GM12878 (cell line): Measurements from ENCODE around the gene TSEN54. TPM values are rescaled to one million over a fixed set of nuclear protein-coding genes. Genes with fewer than 3 reads are reported as not detected.

Experiments
- ATAC-seq: fragments of 200-7000 bp; cut with Tn5 transposase; 3 replicates; pipeline ENCODE4 v1.9.1; 2020; ENCODE audit warnings: mild to moderate bottlenecking, moderate library complexity
- BruUV-seq: library from RNA; stranded (reverse); fragments of 400-500 nt; replicated peaks from 2 replicates; lab custom pipeline; 2021; lab: Mats Ljungman, UMichigan
- CTCF ChIA-PET: fragments of 300-600 bp; sonication (Branson Sonifier 250); formaldehyde crosslinking; extraction: SDS; loops from one replicate; lab custom pipeline; 2021; ENCODE audit warnings: inconsistent platforms; lab: Yijun Ruan, JAX
- POLR2A ChIA-PET: fragments of 350-600 bp; formaldehyde crosslinking; extraction: SDS; loops from one replicate; lab custom pipeline; 2021; ENCODE audit warnings: inconsistent platforms; lab: Charles Lee
- RAD21 ChIA-PET: fragments of 300-600 bp; sonication (Branson Sonifier 250); formaldehyde crosslinking; loops from one replicate; lab custom pipeline; 2023; ENCODE audit warnings: antibody characterized with exemption; ENCODE audit not compliant: unreplicated experiment; lab: Charles Lee
- SMC1A ChIA-PET: fragments of 300-600 bp; sonication (Branson Sonifier 250); formaldehyde crosslinking; loops from one replicate; lab custom pipeline; 2023; ENCODE audit not compliant: unreplicated experiment, uncharacterized antibody; lab: Charles Lee
- DNase-seq: peaks from one replicate; pipeline ENCODE4 v3.0.0-alpha.2; 2011; ENCODE audit warnings: low read depth, low spot score
- FAIRE-seq: peaks from 3 replicates; lab custom pipeline; 2011; peaks lifted over from hg19 to GRCh38; lab: Jason Lieb, UNC
- H2AFZ ChIP-seq: 2 replicates; pipeline ENCODE4 v1.6.0; 2011; ENCODE audit warnings: low read depth, low read length, control low read depth; ENCODE audit not compliant: control insufficient read depth
- H3K27ac ChIP-seq: 2 replicates; pipeline ENCODE4 v1.5.1; 2011; ENCODE audit warnings: control low read depth; ENCODE audit not compliant: control insufficient read depth, insufficient read depth
- H3K27me3 ChIP-seq, 2 experiments: replicated peaks in 1 of 2; 2 replicates each; pipeline versions ENCODE4 v1.6.0 to v1.6.1; 2011; ENCODE audit warnings: low read length in 1 of 2; ENCODE audit not compliant: control insufficient read depth in 2 of 2, insufficient read depth in 2 of 2
- H3K36me3 ChIP-seq, 2 experiments: 2 replicates each; pipeline ENCODE4 v1.5.1; 2011; ENCODE audit warnings: low read length in 1 of 2; ENCODE audit not compliant: control insufficient read depth in 2 of 2, insufficient read depth in 2 of 2
- H3K4me1 ChIP-seq: 2 replicates; pipeline ENCODE4 v1.6.1; 2011; ENCODE audit warnings: mild to moderate bottlenecking, low read length, moderate library complexity, mixed read lengths; ENCODE audit not compliant: control insufficient read depth, insufficient read depth
- H3K4me2 ChIP-seq: 2 replicates; pipeline ENCODE4 v1.6.0; 2011; ENCODE audit warnings: control low read depth; ENCODE audit not compliant: control insufficient read depth, insufficient read depth
- H3K4me3 ChIP-seq: fragments of 200-600 bp; sonication (generic); 2 replicates; pipeline ENCODE4 v1.5.1; 2016
- H3K79me2 ChIP-seq: 2 replicates; pipeline ENCODE4 v1.6.0; 2011; ENCODE audit warnings: low read length; ENCODE audit not compliant: control insufficient read depth, insufficient read depth
- H3K9ac ChIP-seq: 2 replicates; pipeline ENCODE4 v1.8.0; 2011; ENCODE audit warnings: low read length, control low read depth, mixed read lengths; ENCODE audit not compliant: control insufficient read depth, insufficient read depth
- H3K9me3 ChIP-seq: replicated peaks from 3 replicates; pipeline ENCODE4 v1.5.1; 2011; ENCODE audit warnings: mild to moderate bottlenecking, low read length; ENCODE audit not compliant: control insufficient read depth, insufficient read depth
- H4K20me1 ChIP-seq: 2 replicates; pipeline ENCODE4 v1.6.0; 2011; ENCODE audit not compliant: control insufficient read depth, insufficient read depth
- JUNB ChIP-seq: IDR thresholded peaks from 2 replicates; pipeline ENCODE4 v1.6.1; 2016; ENCODE audit warnings: antibody characterized with exemption, mild to moderate bottlenecking
- NFYB ChIP-seq: IDR thresholded peaks from 2 replicates; pipeline ENCODE4 v1.6.1; 2011; ENCODE audit warnings: low read depth, mild to moderate bottlenecking, low read length, improper control_type of control experiment, moderate library complexity; ENCODE audit not compliant: insufficient read depth
- RB1 ChIP-seq: fragments of 450-650 bp; formaldehyde crosslinking; IDR thresholded peaks from 2 replicates; pipeline ENCODE4 v1.6.1; 2017; ENCODE audit warnings: mild to moderate bottlenecking, borderline replicate concordance
- RELA ChIP-seq: fragments of 450-650 bp; IDR thresholded peaks from 2 replicates; pipeline ENCODE4 v1.8.0; 2014; ENCODE audit warnings: borderline replicate concordance; ENCODE audit not compliant: partially characterized antibody
- WRNIP1 ChIP-seq: IDR thresholded peaks from 2 replicates; pipeline ENCODE4 v1.6.1; 2011; ENCODE audit warnings: low read depth, low read length, improper control_type of control experiment, borderline replicate concordance
- ZNF207 ChIP-seq: fragments of 450-650 bp; IDR thresholded peaks from 2 replicates; pipeline ENCODE4 v1.6.1; 2014; ENCODE audit warnings: antibody characterized with exemption, mild to moderate bottlenecking, borderline replicate concordance
- WGBS: methylation state at CpG from one replicate; pipeline ENCODE4 v1.1.6; 2016; ENCODE audit warnings: low lambda C conversion rate; ENCODE audit not compliant: insufficient replicate concordance, insufficient coverage; ENCODE audit errors: missing lambda C conversion rate; 5-methylcytosine and 5-hydroxymethylcytosine counted together
- in situ Hi-C: fragments of 300-500 bp; cut with MboI; formaldehyde crosslinking; loops from 9 replicates; pipeline ENCODE4 v1.14.3; 2018; ENCODE audit warnings: mixed read lengths
- intact Hi-C: fragments of 100-400 bp; cut with micrococcal nuclease; formaldehyde crosslinking; loops from one replicate; pipeline ENCODE4 v1.14.2; 2022; ENCODE audit not compliant: unreplicated experiment
- polyA plus RNA-seq, 11 experiments: library from polyadenylated mRNA; depleted of rRNA in 4 of 11; unstranded in 6 of 11; stranded (reverse) in 5 of 11; fragments of >200 nt; fragmentation: Nextera tagmentation in 4 of 11; fragmentation: Illumina TruSeq in 1 of 11; extraction: Ambion mirVana in 4 of 11; extraction: Trizol in 1 of 11; gene quantifications; 1 replicate in 1 of 11; 2 replicates in 10 of 11; pipeline versions ENCODE4 v1.2.1 to v1.2.3, GENCODE V29; 2011 to 2016; ENCODE audit warnings: inconsistent platforms in 2 of 11, missing spikeins in 2 of 11, low read depth in 1 of 11
- total RNA-seq, 4 experiments: library from RNA; depleted of rRNA in 3 of 4; stranded (reverse); fragments of >200 nt in 3 of 4; fragmentation: Illumina TruSeq in 1 of 4; extraction: Trizol in 1 of 4; gene quantifications; 2 replicates each; pipeline versions ENCODE4 v1.2.1 to v1.2.3, GENCODE V29; 2013 to 2021
- TF ChIP-seq, protein P1 (sequence below): IDR thresholded peaks from 2 replicates; pipeline ENCODE4 v1.6.1; 2012; ENCODE audit warnings: mild to moderate bottlenecking, low read depth, low read length
- TF ChIP-seq, protein P2 (sequence below): fragments of 450-650 bp; IDR thresholded peaks from 2 replicates; pipeline ENCODE4 v1.6.1; 2016; ENCODE audit warnings: mild to moderate bottlenecking
- TF ChIP-seq, protein P3 (sequence below): fragments of 450-650 bp; IDR thresholded peaks from 2 replicates; pipeline ENCODE4 v1.6.1; 2017; ENCODE audit warnings: antibody characterized with exemption, mild to moderate bottlenecking, moderate library complexity

Gene TSEN54
- total and polyA plus RNA-seq, 10 of the 15 experiments (the other 5 are each of a cell fraction or from before 2014, with no cell fraction given) = 7.1 to 48.0 (median 41.1) TPM

DNA sequence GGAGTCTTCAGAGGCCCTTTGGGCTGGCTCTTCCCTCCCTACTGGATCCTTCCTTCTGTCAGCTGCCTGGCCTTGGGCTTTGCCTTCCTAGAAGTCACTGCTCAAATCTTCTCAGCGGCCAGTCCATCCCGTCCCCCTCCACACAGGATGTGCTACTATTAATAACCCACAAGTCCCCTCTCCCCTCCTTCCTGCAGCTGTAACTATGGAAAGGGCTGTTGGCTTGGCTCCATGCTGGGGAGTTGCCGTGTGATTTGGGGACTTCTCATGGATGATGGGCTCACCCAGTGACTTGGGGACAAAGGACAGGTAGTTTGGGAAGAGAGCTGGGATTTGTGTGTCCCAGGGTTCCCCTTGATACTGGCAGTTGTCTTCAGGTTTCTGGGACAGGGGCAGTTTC is 40.5 kb upstream of the TSEN54 start:
- WGBS = 100% methylated on average over 3 of the region's 3 CpGs
- RAD21 ChIA-PET = no interaction called here
- FAIRE-seq = no peak

More for the DNA sequence above, 40.5 kb upstream of the TSEN54 start:
- SMC1A ChIA-PET = no interaction called here
- H3K4me2 ChIP-seq = no peak overlapping the region
- peaks cover 6 to 12% of the 10 kb centered on the region in 2 experiments; a peak in 3 of 4 replicates for H3K36me3 ChIP-seq
- H4K20me1 ChIP-seq = no peaks in the 10 kb centered on the region
- no peak overlapping the region for H3K27ac ChIP-seq
- POLR2A ChIA-PET = no interaction called here
- H2AFZ ChIP-seq = no peak overlapping the region
- H3K79me2 ChIP-seq = no peaks in the 10 kb centered on the region
- in situ Hi-C loops = no loop called here
- intact Hi-C loops = no loop called here
- no peak overlapping the region for H3K9ac ChIP-seq
- H3K4me3 ChIP-seq = no peak overlapping the region
- TF ChIP-seq NFYB (no peak), RB1 (no peak), RELA (no peak), JUNB (no peak), ZNF207 (no peak), WRNIP1 (no peak)
- TF ChIP-seq, protein P1, sequence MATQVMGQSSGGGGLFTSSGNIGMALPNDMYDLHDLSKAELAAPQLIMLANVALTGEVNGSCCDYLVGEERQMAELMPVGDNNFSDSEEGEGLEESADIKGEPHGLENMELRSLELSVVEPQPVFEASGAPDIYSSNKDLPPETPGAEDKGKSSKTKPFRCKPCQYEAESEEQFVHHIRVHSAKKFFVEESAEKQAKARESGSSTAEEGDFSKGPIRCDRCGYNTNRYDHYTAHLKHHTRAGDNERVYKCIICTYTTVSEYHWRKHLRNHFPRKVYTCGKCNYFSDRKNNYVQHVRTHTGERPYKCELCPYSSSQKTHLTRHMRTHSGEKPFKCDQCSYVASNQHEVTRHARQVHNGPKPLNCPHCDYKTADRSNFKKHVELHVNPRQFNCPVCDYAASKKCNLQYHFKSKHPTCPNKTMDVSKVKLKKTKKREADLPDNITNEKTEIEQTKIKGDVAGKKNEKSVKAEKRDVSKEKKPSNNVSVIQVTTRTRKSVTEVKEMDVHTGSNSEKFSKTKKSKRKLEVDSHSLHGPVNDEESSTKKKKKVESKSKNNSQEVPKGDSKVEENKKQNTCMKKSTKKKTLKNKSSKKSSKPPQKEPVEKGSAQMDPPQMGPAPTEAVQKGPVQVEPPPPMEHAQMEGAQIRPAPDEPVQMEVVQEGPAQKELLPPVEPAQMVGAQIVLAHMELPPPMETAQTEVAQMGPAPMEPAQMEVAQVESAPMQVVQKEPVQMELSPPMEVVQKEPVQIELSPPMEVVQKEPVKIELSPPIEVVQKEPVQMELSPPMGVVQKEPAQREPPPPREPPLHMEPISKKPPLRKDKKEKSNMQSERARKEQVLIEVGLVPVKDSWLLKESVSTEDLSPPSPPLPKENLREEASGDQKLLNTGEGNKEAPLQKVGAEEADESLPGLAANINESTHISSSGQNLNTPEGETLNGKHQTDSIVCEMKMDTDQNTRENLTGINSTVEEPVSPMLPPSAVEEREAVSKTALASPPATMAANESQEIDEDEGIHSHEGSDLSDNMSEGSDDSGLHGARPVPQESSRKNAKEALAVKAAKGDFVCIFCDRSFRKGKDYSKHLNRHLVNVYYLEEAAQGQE = no peak
- TF ChIP-seq, protein P2, sequence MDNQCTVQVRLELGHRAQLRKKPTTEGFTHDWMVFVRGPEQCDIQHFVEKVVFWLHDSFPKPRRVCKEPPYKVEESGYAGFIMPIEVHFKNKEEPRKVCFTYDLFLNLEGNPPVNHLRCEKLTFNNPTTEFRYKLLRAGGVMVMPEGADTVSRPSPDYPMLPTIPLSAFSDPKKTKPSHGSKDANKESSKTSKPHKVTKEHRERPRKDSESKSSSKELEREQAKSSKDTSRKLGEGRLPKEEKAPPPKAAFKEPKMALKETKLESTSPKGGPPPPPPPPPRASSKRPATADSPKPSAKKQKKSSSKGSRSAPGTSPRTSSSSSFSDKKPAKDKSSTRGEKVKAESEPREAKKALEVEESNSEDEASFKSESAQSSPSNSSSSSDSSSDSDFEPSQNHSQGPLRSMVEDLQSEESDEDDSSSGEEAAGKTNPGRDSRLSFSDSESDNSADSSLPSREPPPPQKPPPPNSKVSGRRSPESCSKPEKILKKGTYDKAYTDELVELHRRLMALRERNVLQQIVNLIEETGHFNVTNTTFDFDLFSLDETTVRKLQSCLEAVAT = no peak
- TF ChIP-seq, protein P3, sequence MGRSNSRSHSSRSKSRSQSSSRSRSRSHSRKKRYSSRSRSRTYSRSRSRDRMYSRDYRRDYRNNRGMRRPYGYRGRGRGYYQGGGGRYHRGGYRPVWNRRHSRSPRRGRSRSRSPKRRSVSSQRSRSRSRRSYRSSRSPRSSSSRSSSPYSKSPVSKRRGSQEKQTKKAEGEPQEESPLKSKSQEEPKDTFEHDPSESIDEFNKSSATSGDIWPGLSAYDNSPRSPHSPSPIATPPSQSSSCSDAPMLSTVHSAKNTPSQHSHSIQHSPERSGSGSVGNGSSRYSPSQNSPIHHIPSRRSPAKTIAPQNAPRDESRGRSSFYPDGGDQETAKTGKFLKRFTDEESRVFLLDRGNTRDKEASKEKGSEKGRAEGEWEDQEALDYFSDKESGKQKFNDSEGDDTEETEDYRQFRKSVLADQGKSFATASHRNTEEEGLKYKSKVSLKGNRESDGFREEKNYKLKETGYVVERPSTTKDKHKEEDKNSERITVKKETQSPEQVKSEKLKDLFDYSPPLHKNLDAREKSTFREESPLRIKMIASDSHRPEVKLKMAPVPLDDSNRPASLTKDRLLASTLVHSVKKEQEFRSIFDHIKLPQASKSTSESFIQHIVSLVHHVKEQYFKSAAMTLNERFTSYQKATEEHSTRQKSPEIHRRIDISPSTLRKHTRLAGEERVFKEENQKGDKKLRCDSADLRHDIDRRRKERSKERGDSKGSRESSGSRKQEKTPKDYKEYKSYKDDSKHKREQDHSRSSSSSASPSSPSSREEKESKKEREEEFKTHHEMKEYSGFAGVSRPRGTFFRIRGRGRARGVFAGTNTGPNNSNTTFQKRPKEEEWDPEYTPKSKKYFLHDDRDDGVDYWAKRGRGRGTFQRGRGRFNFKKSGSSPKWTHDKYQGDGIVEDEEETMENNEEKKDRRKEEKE = no peak
- DNase-seq (no peak), ATAC-seq (no peak)
- H3K9me3 ChIP-seq = no peaks in the 10 kb centered on the region
- no TSS peak for BruUV-seq
- CTCF ChIA-PET = no interaction called here
- H3K27me3 ChIP-seq = no peaks in the 10 kb centered on the region
- H3K4me1 ChIP-seq = no peaks in the 10 kb centered on the region
